ENCODE data around the gene TAOK2. TPM values are rescaled to one million over a fixed set of nuclear protein-coding genes. Genes with fewer than 3 reads are reported as not detected.
A peak's percentile ranks its signal among the peaks of the same experiment; 100 is the strongest.

The TAOK2 gene
- total RNA-seq, 4 donors from 2014 or later, result 78.1 to 123 (median 90.9) TPM

DNA sequence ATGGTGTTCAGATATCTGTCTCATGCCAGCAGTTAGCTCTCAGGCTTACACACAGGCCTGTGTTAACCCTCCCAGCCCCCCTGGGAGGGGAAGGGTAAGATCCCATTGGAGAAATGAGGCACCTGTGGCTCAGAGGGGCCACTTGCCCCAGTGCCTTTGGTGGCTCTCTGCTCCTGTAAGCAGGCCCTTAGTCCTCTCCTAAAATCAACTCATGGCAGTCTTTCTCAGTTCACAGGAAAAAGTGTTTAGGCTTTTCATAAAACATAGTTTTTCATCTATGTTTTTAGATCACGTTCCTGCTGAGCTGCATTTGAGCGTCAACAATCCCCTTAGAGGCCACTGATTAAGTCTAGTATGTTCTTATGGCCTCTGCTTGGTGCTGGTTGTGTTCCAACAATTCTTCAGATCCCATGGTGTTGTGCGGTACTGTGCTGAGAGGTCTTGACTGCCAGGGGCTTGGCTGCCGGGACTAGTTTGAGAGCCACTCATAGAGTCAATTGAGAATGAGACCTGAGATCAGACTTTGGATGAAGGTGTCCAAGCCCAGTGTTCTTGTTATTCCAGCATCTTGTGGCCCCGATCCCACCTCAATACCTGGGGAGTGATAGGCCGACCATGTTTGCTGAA, 10.6 kb downstream of the TAOK2 start:
- Histone ChIP-seq H3K9me3 (no peaks in the 10 kb centered on the region), H3K36me3 (peaks cover 0 to 99% (median 0%) of the 10 kb centered on the region in 3 donors), H3K4me3 (no peak overlapping the region), H3K4me1 (no peaks in the 10 kb centered on the region), H3K27ac (no peak overlapping the region), H3K27me3 (no peaks in the 10 kb centered on the region)
- TF ChIP-seq, protein P1, sequence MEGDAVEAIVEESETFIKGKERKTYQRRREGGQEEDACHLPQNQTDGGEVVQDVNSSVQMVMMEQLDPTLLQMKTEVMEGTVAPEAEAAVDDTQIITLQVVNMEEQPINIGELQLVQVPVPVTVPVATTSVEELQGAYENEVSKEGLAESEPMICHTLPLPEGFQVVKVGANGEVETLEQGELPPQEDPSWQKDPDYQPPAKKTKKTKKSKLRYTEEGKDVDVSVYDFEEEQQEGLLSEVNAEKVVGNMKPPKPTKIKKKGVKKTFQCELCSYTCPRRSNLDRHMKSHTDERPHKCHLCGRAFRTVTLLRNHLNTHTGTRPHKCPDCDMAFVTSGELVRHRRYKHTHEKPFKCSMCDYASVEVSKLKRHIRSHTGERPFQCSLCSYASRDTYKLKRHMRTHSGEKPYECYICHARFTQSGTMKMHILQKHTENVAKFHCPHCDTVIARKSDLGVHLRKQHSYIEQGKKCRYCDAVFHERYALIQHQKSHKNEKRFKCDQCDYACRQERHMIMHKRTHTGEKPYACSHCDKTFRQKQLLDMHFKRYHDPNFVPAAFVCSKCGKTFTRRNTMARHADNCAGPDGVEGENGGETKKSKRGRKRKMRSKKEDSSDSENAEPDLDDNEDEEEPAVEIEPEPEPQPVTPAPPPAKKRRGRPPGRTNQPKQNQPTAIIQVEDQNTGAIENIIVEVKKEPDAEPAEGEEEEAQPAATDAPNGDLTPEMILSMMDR (IDR thresholded peaks at IDR 0.05), result no peak
- TF ChIP-seq POLR2A (IDR thresholded peaks at IDR 0.05), result no peak
- DNase-seq, result peak in 1 of 3 donors; percentile 19

DNA sequence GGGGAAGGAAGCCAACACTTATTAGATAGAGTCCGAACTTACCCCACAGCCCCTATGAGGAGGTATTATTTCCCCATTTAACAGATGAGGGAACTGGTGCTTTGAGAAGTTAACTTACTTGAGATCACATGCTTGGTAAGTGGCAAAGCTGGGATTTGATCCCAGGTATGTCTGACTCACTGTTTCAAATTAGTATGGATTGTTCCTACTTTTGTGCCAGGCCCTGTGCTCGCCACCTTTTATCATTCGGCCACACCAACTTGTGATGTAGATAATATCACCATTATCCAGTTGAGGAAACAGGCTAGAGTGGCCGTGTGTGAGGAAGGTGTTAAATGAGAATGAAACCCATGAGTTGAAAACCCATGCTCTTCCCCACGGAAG, 11.1 kb downstream of the TAOK2 start:
- no peak overlapping the region for H3K27ac ChIP-seq
- H3K4me3 ChIP-seq, result no peak overlapping the region
- no peak for DNase-seq
- no peaks in the 10 kb centered on the region for H3K9me3 ChIP-seq
- peaks cover 0 to 99% (median 0%) of the 10 kb centered on the region in 3 donors for H3K36me3 ChIP-seq
- no peaks in the 10 kb centered on the region for H3K27me3 ChIP-seq
- H3K4me1 ChIP-seq, result no peaks in the 10 kb centered on the region
- no peak for TF ChIP-seq POLR2A (IDR thresholded peaks at IDR 0.05)
- TF ChIP-seq, protein P1 (IDR thresholded peaks at IDR 0.05), result no peak

DNA sequence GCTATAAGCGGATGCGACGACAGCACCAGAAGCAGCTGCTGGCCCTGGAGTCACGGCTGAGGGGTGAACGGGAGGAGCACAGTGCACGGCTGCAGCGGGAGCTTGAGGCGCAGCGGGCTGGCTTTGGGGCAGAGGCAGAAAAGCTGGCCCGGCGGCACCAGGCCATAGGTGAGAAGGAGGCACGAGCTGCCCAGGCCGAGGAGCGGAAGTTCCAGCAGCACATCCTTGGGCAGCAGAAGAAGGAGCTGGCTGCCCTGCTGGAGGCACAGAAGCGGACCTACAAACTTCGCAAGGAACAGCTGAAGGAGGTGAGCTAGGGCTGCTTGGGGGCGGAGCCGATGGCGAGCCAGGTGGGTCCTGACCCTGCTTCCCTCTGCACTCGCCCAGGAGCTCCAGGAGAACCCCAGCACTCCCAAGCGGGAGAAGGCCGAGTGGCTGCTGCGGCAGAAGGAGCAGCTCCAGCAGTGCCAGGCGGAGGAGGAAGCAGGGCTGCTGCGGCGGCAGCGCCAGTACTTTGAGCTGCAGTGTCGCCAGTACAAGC, 11.7 kb downstream of the TAOK2 start:
- Histone ChIP-seq H3K36me3 (peaks cover 0 to 99% (median 0%) of the 10 kb centered on the region in 3 donors), H3K4me1 (no peaks in the 10 kb centered on the region), H3K27me3 (no peaks in the 10 kb centered on the region), H3K9me3 (no peaks in the 10 kb centered on the region), H3K27ac (no peak overlapping the region), H3K4me3 (no peak overlapping the region)
- peak in 1 of 3 donors; percentile 29 for DNase-seq
- TF ChIP-seq POLR2A (IDR thresholded peaks at IDR 0.05), result no peak
- TF ChIP-seq, protein P1 (IDR thresholded peaks at IDR 0.05), result no peak

DNA sequence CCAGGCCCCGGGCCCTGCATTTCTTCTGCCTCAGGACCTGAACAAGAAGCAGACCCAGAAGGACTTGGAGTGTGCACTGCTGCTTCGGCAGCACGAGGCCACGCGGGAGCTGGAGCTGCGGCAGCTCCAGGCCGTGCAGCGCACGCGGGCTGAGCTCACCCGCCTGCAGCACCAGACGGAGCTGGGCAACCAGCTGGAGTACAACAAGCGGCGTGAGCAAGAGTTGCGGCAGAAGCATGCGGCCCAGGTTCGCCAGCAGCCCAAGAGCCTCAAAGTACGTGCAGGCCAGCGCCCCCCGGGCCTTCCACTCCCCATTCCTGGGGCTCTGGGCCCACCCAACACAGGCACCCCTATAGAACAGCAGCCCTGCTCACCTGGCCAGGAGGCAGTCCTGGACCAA, 12.6 kb downstream of the TAOK2 start:
- Histone ChIP-seq H3K27ac (no peak overlapping the region), H3K4me3 (no peak overlapping the region), H3K9me3 (no peaks in the 10 kb centered on the region), H3K36me3 (peaks cover 0 to 99% (median 3%) of the 10 kb centered on the region in 3 donors), H3K27me3 (no peaks in the 10 kb centered on the region), H3K4me1 (no peaks in the 10 kb centered on the region)
- peak in 1 of 3 donors; percentile 43 for DNase-seq
- no peak for TF ChIP-seq POLR2A (IDR thresholded peaks at IDR 0.05)
- TF ChIP-seq, protein P1 (IDR thresholded peaks at IDR 0.05), result no peak

DNA sequence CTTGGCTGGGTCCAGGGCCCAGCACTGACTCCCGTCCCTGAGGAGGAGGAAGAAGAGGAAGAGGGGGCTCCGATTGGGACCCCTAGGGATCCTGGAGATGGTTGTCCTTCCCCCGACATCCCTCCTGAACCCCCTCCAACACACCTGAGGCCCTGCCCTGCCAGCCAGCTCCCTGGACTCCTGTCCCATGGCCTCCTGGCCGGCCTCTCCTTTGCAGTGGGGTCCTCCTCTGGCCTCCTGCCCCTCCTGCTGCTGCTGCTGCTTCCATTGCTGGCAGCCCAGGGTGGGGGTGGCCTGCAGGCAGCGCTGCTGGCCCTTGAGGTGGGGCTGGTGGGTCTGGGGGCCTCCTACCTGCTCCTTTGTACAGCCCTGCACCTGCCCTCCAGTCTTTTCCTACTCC, 13.3 kb downstream of the TAOK2 start:
- H3K9me3 ChIP-seq, result no peaks in the 10 kb centered on the region
- no peak for TF ChIP-seq POLR2A (IDR thresholded peaks at IDR 0.05)
- TF ChIP-seq, protein P1 (IDR thresholded peaks at IDR 0.05), result no peak
- H3K36me3 ChIP-seq, result peaks cover 0 to 99% (median 3%) of the 10 kb centered on the region in 3 donors
- no peaks in the 10 kb centered on the region for H3K4me1 ChIP-seq
- H3K4me3 ChIP-seq, result no peak overlapping the region
- H3K27ac ChIP-seq, result no peak overlapping the region
- peak in 1 of 3 donors; percentile 41 for DNase-seq
- no peaks in the 10 kb centered on the region for H3K27me3 ChIP-seq

All from Peyer's patch (tissue), 4 donors.